Activated CD8-positive, alpha-beta memory T cell treated with anti-CD3 and anti-CD28 coated beads, Interleukin-2, amount 50 U/mL, for 4 hours (primary cell): ENCODE results near the gene LRGUK.
"Not testable (repeated sequence)": the region's sequence is repeated elsewhere in the genome, so short reads cannot be mapped to it uniquely, and the experiment has no call there.

Source experiments
- DNase-seq: peaks from one replicate; pipeline ENCODE4 v3.0.0-alpha.2; 2020

LRGUK gene, protein sequence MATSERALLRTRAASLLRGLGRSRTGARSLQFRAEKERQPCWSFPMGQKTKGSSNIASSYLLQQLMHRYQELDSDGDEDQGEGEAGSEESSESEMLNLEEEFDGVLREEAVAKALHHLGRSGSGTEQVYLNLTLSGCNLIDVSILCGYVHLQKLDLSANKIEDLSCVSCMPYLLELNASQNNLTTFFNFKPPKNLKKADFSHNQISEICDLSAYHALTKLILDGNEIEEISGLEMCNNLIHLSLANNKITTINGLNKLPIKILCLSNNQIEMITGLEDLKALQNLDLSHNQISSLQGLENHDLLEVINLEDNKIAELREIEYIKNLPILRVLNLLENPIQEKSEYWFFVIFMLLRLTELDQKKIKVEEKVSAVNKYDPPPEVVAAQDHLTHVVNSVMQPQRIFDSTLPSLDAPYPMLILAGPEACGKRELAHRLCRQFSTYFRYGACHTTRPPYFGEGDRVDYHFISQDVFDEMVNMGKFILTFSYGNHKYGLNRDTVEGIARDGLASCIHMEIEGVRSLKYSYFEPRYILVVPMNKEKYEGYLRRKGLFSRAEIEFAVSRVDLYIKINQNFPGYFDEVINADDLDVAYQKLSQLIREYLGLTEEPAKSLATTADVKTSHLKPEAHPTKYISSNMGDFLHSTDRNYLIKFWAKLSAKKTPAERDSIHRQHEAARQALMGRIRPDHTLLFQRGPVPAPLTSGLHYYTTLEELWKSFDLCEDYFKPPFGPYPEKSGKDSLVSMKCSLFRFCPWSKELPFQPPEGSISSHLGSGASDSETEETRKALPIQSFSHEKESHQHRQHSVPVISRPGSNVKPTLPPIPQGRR

DNA sequence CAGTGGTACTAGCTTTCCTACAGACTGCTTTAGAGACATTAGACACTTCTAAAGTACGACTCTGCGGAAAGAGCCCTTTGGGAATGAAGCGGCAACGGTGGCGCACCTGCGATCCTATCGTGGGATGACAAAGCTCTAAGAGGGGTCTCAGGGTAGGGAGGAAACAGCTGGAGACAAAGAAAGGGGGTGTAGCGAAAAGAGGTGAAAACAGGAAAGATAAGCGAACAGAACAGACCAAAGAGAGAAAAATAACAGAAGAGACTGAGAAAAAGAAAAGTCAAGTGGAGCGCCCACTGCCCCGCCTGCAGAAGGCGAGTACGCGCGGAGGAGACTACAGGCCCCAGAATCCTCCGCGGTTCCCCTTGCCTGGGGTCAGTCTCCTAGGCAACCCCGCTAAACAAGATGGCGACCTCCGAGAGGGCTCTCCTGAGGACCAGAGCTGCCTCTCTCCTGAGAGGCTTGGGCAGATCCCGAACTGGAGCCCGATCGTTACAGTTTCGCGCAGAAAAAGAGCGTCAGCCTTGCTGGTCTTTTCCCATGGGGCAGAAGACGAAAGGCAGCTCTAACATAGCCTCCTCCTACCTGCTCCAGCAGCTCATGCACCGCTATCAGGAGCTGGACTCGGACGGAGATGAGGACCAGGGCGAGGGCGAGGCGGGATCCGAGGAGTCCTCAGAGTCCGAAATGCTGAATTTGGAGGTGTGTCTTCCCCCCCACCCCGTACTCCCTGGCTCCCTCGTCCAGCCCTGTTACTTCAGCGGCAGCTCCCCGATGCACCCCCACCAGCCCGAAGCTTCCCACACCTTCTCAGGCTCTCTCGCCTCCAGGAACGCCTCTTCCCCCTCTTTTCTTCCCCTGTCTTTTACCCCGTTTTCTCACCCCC, at the start of gene LRGUK:
LRGUK (plus strand) TSS at position 375 of the 883 bp plus-strand sequence; CDS start at position 403, 28 bp downstream.
- DNase-seq: peak; percentile 77

DNA sequence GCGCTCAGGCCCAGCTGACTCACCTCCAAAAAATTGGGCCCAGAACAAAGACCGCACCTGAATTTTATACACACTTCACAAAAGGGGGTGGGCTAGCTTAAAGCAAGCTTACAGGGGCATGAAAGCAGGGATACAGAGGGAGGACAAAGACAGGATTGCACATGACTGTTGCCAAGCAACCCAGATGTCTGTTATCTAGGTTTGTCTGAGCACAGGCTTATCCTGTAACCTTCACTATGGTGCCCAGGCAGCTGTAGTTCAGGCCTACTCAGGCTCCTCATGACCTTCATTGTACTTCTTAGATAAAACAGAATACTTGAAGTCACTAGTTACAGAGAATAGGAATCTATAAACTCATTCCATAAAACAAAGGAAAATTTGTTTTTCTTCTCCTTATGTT, 49.6 kb upstream of the LRGUK start:
- not testable (repeated sequence) for DNase-seq

DNA sequence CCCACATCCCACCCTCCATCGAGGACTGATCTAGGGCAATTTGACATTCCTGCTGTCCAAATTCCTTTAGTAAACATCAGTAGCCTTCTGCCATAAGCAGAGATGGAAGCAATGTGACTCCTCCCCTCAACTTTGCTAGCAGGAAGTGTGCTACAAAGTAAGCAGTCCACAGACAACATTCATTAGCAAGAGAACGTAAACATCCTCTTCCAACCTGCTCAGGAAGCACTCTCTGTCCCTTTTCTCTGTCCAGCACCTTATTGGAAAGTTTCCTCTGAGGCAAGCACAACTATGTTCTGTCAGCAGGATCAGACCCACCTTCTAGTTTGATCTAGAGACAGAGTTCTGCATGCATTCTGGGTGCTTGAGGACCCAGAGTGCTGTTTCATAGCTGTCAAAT, 48.1 kb upstream of the LRGUK start:
- DNase-seq: no peak

- DNase-seq: no peak
Measured at GRCh38 chr7:134081695-134082094, 45.4 kb upstream of the LRGUK start.

DNA sequence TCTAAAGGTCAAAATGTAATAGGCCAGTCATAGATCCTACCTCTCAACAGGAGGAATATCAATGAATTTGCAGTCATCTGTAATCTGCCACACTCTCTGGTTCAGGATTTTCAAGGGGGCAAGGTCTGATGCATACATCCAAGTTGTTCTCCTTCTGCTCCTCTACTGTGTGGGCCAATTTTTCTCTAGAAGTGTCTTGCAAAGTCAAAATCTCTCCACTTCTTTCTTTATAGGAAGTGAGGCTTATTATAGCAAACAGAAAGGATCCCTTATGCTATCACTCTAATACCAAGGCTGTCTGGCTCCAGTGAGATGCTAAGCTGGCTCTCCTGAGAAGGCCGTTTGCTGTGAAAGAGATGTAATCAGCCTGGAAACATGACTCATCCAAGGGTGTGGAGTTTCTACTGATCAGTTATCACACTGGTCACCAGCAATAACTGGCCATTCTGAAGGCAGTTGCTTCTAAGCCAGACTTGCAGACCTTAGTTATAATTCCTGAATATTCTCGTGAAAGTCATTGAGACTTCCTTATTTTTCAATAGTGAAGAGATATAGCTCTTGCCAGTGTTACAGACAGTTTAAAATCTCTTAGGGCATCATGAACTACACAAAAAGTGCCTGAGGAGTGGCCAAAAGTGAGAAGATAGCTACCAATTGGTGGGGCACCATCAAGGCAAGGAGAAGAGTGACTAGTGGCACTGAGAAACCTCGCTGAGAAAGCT, 43.2 kb upstream of the LRGUK start:
- no peak for DNase-seq

GRCh38 chr7:134084488-134085144, 42.5 kb upstream of the LRGUK start:
- no peak for DNase-seq

- no peak for DNase-seq
Measured at GRCh38 chr7:134085311-134085710, 41.8 kb upstream of the LRGUK start.

DNA sequence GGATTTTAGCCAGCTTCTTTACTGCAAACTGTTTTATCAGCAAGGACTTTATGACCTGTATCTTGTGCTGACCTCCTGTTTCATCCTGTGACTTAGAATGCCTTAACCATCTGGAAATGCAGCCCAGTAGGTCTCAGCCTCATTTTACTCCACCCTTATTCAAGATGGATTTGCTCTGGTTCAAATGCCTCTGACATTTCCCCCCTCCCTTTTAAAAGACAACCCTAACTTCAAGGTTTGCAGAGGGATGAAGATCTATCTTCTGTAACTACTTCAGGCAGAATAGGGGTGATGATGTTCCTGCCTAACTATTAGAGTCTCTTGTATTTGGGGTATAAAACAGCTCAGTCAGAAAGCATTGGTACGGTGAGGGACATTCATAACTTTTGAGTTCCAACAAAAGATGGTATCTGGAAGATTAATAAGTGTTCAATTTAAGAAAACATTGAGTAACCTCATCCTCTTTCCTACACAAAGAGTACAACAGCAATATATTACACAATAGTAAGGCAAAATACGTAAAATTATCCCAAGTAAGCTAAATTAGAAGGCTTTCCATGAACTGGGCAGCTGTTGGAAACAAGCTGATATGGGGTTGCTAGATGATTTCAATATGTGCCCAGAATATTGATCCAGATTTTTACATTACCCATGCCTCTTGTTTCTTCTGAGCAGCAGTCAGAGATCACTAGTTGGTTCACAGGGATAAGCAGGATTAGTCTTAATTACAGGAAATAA, 40.0 kb upstream of the LRGUK start:
- DNase-seq: no peak

GRCh38 chr7:134088199-134088598, 38.9 kb upstream of the LRGUK start:
- DNase-seq: no peak

- DNase-seq: no peak
Measured at GRCh38 chr7:134089446-134089845, 37.7 kb upstream of the LRGUK start.

DNA sequence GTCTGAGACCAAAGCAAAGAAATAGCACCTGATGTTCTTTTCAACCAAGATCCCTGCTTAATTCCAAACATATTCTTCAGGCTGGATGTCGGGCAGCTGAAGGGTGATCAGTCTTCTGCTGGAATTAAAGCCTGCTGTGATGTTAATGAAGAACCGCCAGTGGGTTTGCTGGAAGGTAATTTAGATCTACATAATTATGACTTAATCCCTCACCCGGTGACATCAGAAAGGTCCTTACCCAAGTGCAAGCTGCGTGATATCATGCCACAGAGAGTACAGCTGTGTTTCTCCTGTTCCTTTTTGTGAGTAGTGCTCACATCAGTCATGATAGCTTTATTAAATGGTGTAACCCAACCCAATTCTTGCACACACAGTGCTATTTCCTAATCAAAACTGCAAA, 29.1 kb upstream of the LRGUK start:
- DNase-seq: no peak

GRCh38 chr7:134101716-134102115, 25.4 kb upstream of the LRGUK start:
- no peak for DNase-seq

- DNase-seq: no peak
Measured at GRCh38 chr7:134104166-134104565, 23.0 kb upstream of the LRGUK start.

- DNase-seq: no peak
Measured at GRCh38 chr7:134105841-134106240, 21.3 kb upstream of the LRGUK start.

DNA sequence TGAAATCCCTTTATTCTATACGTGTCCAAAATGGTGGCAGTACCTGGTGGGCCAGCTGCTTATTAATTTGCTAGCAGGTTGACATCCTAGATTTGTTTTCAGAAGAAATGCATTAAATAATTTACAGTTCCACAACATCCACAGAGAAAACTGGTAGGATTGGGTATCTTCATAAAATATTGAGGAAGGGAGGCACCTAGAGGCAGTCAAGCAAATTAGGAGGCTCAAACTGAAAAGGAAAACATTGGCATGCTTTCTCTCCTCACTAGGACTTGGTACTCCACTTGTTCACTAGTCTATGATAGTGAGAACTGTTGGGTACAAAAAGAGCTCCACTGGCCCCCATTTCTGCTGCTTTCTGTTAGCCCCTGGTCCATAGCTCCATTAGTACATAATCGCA, 18.3 kb upstream of the LRGUK start:
- DNase-seq: no peak

GRCh38 chr7:134113655-134114054, 13.5 kb upstream of the LRGUK start:
- DNase-seq: no peak

DNA sequence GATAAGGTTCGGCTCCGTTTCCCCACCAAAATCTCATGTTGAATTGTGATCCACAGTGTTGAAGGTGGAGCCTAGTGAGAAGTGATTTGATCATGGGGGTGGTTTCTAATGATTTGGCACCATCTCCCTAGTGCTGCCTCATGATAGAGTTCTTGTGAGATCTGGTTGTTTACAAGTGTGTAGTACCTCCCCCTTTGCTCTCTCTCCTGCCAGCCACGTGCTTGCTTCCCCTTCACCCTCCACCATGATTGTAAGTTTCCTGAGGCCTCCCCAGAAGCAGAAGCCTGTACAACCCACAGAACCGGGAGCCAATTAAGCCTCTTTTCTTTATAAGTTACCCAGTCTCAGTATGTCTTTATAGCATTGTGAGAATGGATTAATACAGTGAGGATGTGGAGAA, 12.1 kb upstream of the LRGUK start:
- no peak for DNase-seq

DNA sequence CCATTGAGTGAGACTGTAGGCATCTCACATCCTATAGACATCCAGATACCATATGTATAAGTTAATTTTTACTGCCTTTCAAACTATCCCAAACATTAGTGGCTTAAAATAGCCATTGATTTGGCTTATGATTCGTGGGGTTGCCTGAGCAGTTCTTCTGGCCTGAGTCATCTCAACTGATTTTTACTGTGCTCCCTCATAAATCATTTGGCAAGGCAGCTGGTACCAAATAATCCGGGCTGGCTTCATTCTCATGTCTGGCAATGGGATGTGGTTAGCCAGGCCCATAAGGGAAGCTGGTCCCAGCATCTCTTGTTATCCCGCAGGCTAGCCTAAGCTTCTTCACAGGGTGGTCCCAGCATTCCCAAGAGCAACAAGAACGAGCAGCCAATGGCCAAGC, 6.7 kb upstream of the LRGUK start:
- DNase-seq: no peak

DNA sequence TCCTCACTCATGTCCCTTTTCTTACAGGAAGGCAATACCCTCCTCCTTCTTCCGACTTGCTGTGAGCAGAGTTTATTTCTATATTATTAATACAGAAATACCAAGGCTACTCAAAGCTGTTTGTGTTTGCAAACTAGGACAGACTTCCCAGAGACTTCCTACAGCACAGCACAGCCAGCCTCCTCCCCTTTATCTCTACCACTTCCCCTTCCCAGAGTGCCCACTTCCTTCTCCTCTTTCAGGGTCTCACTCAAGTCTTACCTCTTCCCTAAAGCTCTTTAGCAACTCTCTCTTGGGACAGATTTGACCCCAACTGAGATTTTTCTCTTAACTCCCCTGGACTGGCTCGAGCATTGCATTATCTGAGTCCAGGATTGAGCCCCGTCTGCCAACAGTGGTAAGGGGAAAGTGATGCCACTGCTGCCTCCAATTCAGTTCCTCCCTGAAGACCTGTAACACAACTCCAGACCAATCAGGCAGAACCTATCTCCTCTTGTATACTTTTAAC, 5.5 kb upstream of the LRGUK start:
- no peak for DNase-seq

- no peak for DNase-seq
Measured at GRCh38 chr7:134122980-134123379, 4.2 kb upstream of the LRGUK start.

- no peak for DNase-seq
Measured at GRCh38 chr7:134126146-134126545, 994 bp upstream of the LRGUK start.
